Measurements from ENCODE around the gene PLA2G4C.

DNA sequence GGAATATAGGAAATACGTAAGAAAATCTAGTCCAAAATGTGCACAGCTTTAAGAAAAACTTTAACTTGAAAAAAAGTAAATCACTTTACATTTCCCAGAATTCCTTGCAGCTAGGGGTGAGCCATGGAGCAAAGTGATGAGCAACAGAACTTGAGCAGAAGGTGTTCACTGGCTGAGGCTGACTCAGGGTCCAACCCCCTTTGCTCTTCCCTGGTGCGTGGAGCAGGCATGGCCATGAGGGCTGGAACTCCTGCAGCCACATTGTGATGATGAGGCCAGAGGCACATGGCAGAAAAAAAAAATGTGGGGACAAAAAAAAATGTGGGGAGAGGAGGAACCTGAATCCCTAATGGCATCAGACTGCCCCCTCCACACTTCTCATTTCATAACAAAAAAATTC, 9.9 kb upstream of the PLA2G4C start:
- TF ChIP-seq, protein P1, sequence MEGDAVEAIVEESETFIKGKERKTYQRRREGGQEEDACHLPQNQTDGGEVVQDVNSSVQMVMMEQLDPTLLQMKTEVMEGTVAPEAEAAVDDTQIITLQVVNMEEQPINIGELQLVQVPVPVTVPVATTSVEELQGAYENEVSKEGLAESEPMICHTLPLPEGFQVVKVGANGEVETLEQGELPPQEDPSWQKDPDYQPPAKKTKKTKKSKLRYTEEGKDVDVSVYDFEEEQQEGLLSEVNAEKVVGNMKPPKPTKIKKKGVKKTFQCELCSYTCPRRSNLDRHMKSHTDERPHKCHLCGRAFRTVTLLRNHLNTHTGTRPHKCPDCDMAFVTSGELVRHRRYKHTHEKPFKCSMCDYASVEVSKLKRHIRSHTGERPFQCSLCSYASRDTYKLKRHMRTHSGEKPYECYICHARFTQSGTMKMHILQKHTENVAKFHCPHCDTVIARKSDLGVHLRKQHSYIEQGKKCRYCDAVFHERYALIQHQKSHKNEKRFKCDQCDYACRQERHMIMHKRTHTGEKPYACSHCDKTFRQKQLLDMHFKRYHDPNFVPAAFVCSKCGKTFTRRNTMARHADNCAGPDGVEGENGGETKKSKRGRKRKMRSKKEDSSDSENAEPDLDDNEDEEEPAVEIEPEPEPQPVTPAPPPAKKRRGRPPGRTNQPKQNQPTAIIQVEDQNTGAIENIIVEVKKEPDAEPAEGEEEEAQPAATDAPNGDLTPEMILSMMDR (IDR thresholded peaks at IDR 0.05): no peak
- no peak for TF ChIP-seq POLR2A (IDR thresholded peaks at IDR 0.05)
